ENCODE results near the gene RAB40C. TPM values are rescaled to one million over a fixed set of nuclear protein-coding genes. Genes with fewer than 3 reads are reported as not detected.

The RAB40C gene
- total and polyA plus RNA-seq, 9 of the 15 experiments (the other 6 are each of a cell fraction or from before 2014, with no cell fraction given): 0.17 to 23.4 (median 8.7) TPM

DNA sequence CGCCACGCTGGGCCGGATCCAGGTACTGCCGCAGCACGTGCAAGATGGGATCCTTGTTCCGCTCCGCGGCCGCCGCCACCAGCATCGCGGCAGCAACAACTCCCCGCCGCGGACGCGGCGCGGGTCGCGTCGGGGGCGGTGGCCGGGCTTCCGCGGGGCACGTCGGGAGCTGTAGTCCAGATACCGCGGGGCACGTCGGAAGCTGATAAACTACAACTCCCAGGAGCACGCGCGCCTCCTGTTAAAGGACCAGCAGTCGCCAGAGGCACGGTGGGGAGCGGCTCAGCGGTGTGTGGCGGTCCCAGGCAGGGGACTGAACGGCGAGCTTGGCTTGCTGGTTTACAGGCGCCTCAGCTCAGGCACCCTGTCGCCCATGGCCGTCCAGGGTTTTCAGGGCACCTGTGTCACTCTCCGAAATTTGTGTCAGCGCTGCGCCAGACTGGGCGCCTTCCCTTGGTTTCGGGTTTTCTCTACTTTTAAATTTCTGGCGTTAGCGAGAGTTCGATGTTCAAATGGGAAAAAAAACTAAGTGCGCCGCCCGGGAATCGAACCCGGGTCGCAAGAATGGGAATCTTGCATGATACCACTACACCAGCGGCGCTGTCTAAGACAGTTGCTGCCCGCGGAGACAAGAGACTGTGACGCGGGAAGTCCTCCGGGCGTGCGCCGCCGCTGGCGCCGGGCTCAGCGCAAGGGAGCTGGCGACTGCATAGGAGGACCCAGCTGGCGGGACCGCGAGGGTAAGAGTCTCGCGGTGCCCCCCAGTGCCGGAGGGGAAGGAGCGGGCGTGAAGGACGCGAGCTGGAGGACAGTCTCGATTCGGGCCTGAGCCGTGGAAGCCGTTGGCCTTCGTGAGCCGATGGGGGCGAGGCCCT lies 46.6 kb downstream of the RAB40C start, which contains the start of gene METTL26 (continued):
- TF ChIP-seq ESRRA (IDR thresholded peaks at IDR 0.05; ENCODE audit: borderline replicate concordance, low read depth): peak; percentile 58
- no peak for TF ChIP-seq GTF2A2 (tag; IDR thresholded peaks at IDR 0.05)
- peak in 1 of 2 experiments; percentile 15; a peak in 2 of 4 replicates for TF ChIP-seq TEAD1 (CRISPR knock-in tag; IDR thresholded peaks at IDR 0.05)
- TF ChIP-seq, protein P1, sequence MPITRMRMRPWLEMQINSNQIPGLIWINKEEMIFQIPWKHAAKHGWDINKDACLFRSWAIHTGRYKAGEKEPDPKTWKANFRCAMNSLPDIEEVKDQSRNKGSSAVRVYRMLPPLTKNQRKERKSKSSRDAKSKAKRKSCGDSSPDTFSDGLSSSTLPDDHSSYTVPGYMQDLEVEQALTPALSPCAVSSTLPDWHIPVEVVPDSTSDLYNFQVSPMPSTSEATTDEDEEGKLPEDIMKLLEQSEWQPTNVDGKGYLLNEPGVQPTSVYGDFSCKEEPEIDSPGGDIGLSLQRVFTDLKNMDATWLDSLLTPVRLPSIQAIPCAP (CRISPR knock-in tag; IDR thresholded peaks at IDR 0.05; ENCODE audit: borderline replicate concordance): no peak
- TF ChIP-seq CREB3 (tag; conservative IDR thresholded peaks at IDR 0.05; ENCODE audit: low read depth): no peak
- peak; percentile 31; the same call in 1 of the 2 replicates for TF ChIP-seq TCF3 (CRISPR knock-in tag; IDR thresholded peaks at IDR 0.05)
- TF ChIP-seq KDM5B (IDR thresholded peaks at IDR 0.05; ENCODE audit: insufficient replicate concordance, low read depth, low read length): peak; percentile 82
- TF ChIP-seq MCM3 (IDR thresholded peaks at IDR 0.05): no peak
- peak; percentile 44 to 51; a peak in 1 of 4 replicates for TF ChIP-seq FOXK2 (conservative IDR thresholded peaks at IDR 0.05 in 1 of 2, IDR thresholded peaks at IDR 0.05 in 1 of 2; ENCODE audit: low read depth in 2 of 2)
- no peak for TF ChIP-seq TEAD2 (tag; IDR thresholded peaks at IDR 0.05)
- peak in 1 of 2 experiments; percentile 49; a peak in 1 of 3 replicates for TF ChIP-seq CBX3 (IDR thresholded peaks at IDR 0.05; ENCODE audit: borderline replicate concordance in 1 of 2, low read length in 2 of 2)
- TF ChIP-seq PTRF (tag; IDR thresholded peaks at IDR 0.05): no peak
- no peak for TF ChIP-seq ZNF408 (CRISPR knock-in tag; IDR thresholded peaks at IDR 0.05; ENCODE audit: low read depth)
- no peak for TF ChIP-seq BCL6 (CRISPR knock-in tag; IDR thresholded peaks at IDR 0.05)
- no peak for TF ChIP-seq ZNF398 (CRISPR knock-in tag; IDR thresholded peaks at IDR 0.05)
- peak; percentile 41; the same call in 1 of the 2 replicates for TF ChIP-seq GATAD2B (IDR thresholded peaks at IDR 0.05; ENCODE audit: borderline replicate concordance)
- TF ChIP-seq, protein P2, sequence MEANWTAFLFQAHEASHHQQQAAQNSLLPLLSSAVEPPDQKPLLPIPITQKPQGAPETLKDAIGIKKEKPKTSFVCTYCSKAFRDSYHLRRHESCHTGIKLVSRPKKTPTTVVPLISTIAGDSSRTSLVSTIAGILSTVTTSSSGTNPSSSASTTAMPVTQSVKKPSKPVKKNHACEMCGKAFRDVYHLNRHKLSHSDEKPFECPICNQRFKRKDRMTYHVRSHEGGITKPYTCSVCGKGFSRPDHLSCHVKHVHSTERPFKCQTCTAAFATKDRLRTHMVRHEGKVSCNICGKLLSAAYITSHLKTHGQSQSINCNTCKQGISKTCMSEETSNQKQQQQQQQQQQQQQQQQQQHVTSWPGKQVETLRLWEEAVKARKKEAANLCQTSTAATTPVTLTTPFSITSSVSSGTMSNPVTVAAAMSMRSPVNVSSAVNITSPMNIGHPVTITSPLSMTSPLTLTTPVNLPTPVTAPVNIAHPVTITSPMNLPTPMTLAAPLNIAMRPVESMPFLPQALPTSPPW (CRISPR knock-in tag; IDR thresholded peaks at IDR 0.05): peak; percentile 70
- TF ChIP-seq RAD51 (IDR thresholded peaks at IDR 0.05; ENCODE audit: borderline replicate concordance, low read depth): no peak
- TF ChIP-seq RBM34 (IDR thresholded peaks at IDR 0.05; ENCODE audit: borderline replicate concordance, insufficient read depth, low read length): no peak
- no peak; the same call in 1 of the 2 replicates for TF ChIP-seq LARP7 (IDR thresholded peaks at IDR 0.05)
- TF ChIP-seq FOS (IDR thresholded peaks at IDR 0.05; ENCODE audit: extremely low read depth, insufficient read length): no peak
- TF ChIP-seq NRF1 (conservative IDR thresholded peaks at IDR 0.05 in 1 of 2, IDR thresholded peaks at IDR 0.05 in 1 of 2): peak; percentile 72 to 77
- TF ChIP-seq LCOR (CRISPR knock-in tag; IDR thresholded peaks at IDR 0.05): peak; percentile 75; the same call in 1 of the 2 replicates
